ENCODE data around the gene KRT81.

KRT81 gene

GRCh38 chr12:52238207-52238840 is 53.0 kb downstream of the KRT81 start:
- H3K4me2 ChIP-seq (ENCODE audit: low read length), result no peak overlapping the region
- no peak for TF ChIP-seq EZH2 (IDR thresholded peaks at IDR 0.05; ENCODE audit: borderline replicate concordance, low read length)
- TF ChIP-seq, protein P1, sequence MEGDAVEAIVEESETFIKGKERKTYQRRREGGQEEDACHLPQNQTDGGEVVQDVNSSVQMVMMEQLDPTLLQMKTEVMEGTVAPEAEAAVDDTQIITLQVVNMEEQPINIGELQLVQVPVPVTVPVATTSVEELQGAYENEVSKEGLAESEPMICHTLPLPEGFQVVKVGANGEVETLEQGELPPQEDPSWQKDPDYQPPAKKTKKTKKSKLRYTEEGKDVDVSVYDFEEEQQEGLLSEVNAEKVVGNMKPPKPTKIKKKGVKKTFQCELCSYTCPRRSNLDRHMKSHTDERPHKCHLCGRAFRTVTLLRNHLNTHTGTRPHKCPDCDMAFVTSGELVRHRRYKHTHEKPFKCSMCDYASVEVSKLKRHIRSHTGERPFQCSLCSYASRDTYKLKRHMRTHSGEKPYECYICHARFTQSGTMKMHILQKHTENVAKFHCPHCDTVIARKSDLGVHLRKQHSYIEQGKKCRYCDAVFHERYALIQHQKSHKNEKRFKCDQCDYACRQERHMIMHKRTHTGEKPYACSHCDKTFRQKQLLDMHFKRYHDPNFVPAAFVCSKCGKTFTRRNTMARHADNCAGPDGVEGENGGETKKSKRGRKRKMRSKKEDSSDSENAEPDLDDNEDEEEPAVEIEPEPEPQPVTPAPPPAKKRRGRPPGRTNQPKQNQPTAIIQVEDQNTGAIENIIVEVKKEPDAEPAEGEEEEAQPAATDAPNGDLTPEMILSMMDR (IDR thresholded peaks at IDR 0.05; ENCODE audit: low read length), result no peak
- H3K9ac ChIP-seq (ENCODE audit: low read length), result no peak overlapping the region
- no peak overlapping the region for H2AFZ ChIP-seq (ENCODE audit: low read length)
- H3K4me1 ChIP-seq (ENCODE audit: insufficient read depth, low read length, severe bottlenecking), result no peaks in the 10 kb centered on the region
- no peak overlapping the region for H3K4me3 ChIP-seq (ENCODE audit: low read depth, low read length, poor library complexity, severe bottlenecking)
- no peaks in the 10 kb centered on the region for H3K9me3 ChIP-seq (ENCODE audit: low read length)
- H3F3A ChIP-seq (ENCODE audit: insufficient read depth, low read length), result no peaks in the 10 kb centered on the region
- H3K27me3 ChIP-seq (ENCODE audit: insufficient read depth, low read length), result no peaks in the 10 kb centered on the region
- H4K20me1 ChIP-seq (ENCODE audit: insufficient read depth, low read length), result no peaks in the 10 kb centered on the region
- H3K9me2 ChIP-seq (ENCODE audit: low read depth, low read length), result no peaks in the 10 kb centered on the region
- H3K27ac ChIP-seq (ENCODE audit: low read depth, low read length, poor library complexity, severe bottlenecking), result no peak overlapping the region
- no peaks in the 10 kb centered on the region for H3K79me2 ChIP-seq (ENCODE audit: insufficient read depth, low read length)
- H3K36me3 ChIP-seq (ENCODE audit: insufficient read depth, low read length), result no peaks in the 10 kb centered on the region

GRCh38 chr12:52236386-52237050 is 54.8 kb downstream of the KRT81 start:
- Histone ChIP-seq H3K27ac (ENCODE audit: low read depth, low read length, poor library complexity, severe bottlenecking) (no peak overlapping the region), H4K20me1 (ENCODE audit: insufficient read depth, low read length) (no peaks in the 10 kb centered on the region), H3K4me3 (ENCODE audit: low read depth, low read length, poor library complexity, severe bottlenecking) (no peak overlapping the region), H3K9me2 (ENCODE audit: low read depth, low read length) (no peaks in the 10 kb centered on the region), H3K4me1 (ENCODE audit: insufficient read depth, low read length, severe bottlenecking) (no peaks in the 10 kb centered on the region), H3K9me3 (ENCODE audit: low read length) (no peaks in the 10 kb centered on the region), H2AFZ (ENCODE audit: low read length) (no peak overlapping the region), H3K79me2 (ENCODE audit: insufficient read depth, low read length) (no peaks in the 10 kb centered on the region), H3K4me2 (ENCODE audit: low read length) (no peak overlapping the region), H3K36me3 (ENCODE audit: insufficient read depth, low read length) (no peaks in the 10 kb centered on the region), H3F3A (ENCODE audit: insufficient read depth, low read length) (no peaks in the 10 kb centered on the region), H3K27me3 (ENCODE audit: insufficient read depth, low read length) (no peaks in the 10 kb centered on the region), H3K9ac (ENCODE audit: low read length) (no peak overlapping the region)
- TF ChIP-seq EZH2 (IDR thresholded peaks at IDR 0.05; ENCODE audit: borderline replicate concordance, low read length), result no peak
- TF ChIP-seq, protein P1 (IDR thresholded peaks at IDR 0.05; ENCODE audit: low read length), result no peak

Measured in OCI-LY1 (cell line).